IMR-90 (cell line): ENCODE data around the gene MYLK4. TPM values are rescaled to one million over a fixed set of nuclear protein-coding genes. Genes with fewer than 3 reads are reported as not detected.

Experiments
- ATAC-seq: fragments of 200-7000 bp; cut with Tn5 transposase; 2 replicates; pipeline ENCODE4 v1.9.1; 2020; ENCODE audit warnings: low read depth, mild to moderate bottlenecking, moderate library complexity
- BruUV-seq: library from RNA; stranded (reverse); fragments of 400-500 nt; replicated peaks from 2 replicates; lab custom pipeline; 2021; lab: Mats Ljungman, UMichigan
- CTCF ChIA-PET: fragments of 300-600 bp; formaldehyde crosslinking; extraction: SDS; loops from one replicate; lab custom pipeline; 2021; ENCODE audit warnings: antibody characterized with exemption; lab: Yijun Ruan, JAX
- POLR2A ChIA-PET: fragments of 300-600 bp; sonication (Branson Sonifier 250); formaldehyde crosslinking; loops from one replicate; lab custom pipeline; 2022; ENCODE audit warnings: antibody characterized with exemption; ENCODE audit not compliant: unreplicated experiment; lab: Charles Lee
- DNase-seq: peaks from one replicate; pipeline ENCODE4 v3.0.0; 2013
- H2AFZ ChIP-seq: replicated peaks from 2 replicates; pipeline ENCODE3; 2013; ENCODE audit warnings: low read length, mild to moderate bottlenecking; ENCODE audit not compliant: poor library complexity
- H2AK5ac ChIP-seq: 2 replicates; pipeline ENCODE4 v1.6.1; 2013; ENCODE audit warnings: low read depth, low read length, inconsistent platforms
- H2AK9ac ChIP-seq: replicated peaks from 2 replicates; pipeline ENCODE3; 2013; ENCODE audit warnings: mild to moderate bottlenecking, low read depth, low read length, moderate library complexity; ENCODE audit not compliant: poor library complexity
- H2BK120ac ChIP-seq: 2 replicates; pipeline ENCODE4 v1.6.1; 2013; ENCODE audit warnings: low read depth, low read length, inconsistent platforms
- H2BK15ac ChIP-seq: 3 replicates; pipeline ENCODE4 v1.6.1; 2013; ENCODE audit warnings: low read depth, low read length, inconsistent platforms
- H2BK20ac ChIP-seq: 2 replicates; pipeline ENCODE4 v1.6.1; 2013; ENCODE audit warnings: low read depth, mild to moderate bottlenecking, inconsistent platforms, low read length, moderate library complexity
- H2BK5ac ChIP-seq: 2 replicates; pipeline ENCODE4 v1.6.1; 2013; ENCODE audit warnings: mild to moderate bottlenecking, low read depth, low read length, inconsistent platforms; ENCODE audit not compliant: poor library complexity, severe bottlenecking
- H3K14ac ChIP-seq: replicated peaks from 2 replicates; pipeline ENCODE4 v1.6.1; 2013; ENCODE audit warnings: low read depth, low read length, inconsistent platforms
- H3K18ac ChIP-seq: 2 replicates; pipeline ENCODE4 v1.6.1; 2013; ENCODE audit warnings: low read depth, low read length, control low read depth
- H3K23ac ChIP-seq: 2 replicates; pipeline ENCODE4 v1.6.1; 2013; ENCODE audit warnings: low read depth, low read length, inconsistent platforms
- H3K27ac ChIP-seq: 2 replicates; pipeline ENCODE4 v1.5.1; 2013; ENCODE audit warnings: mild to moderate bottlenecking, control low read depth, low read length; ENCODE audit not compliant: insufficient read depth
- H3K27me3 ChIP-seq: 2 replicates; pipeline ENCODE4 v1.6.1; 2013; ENCODE audit warnings: low read length; ENCODE audit not compliant: control insufficient read depth, insufficient read depth
- H3K36me3 ChIP-seq: 2 replicates; pipeline ENCODE4 v1.6.1; 2013; ENCODE audit warnings: low read length, mixed read lengths; ENCODE audit not compliant: control insufficient read depth, insufficient read depth
- H3K4ac ChIP-seq: 2 replicates; pipeline ENCODE4 v1.6.1; 2013; ENCODE audit warnings: low read depth, low read length, inconsistent platforms
- H3K4me1 ChIP-seq: 2 replicates; pipeline ENCODE4 v1.6.1; 2013; ENCODE audit warnings: low read length, mixed read lengths; ENCODE audit not compliant: control insufficient read depth, insufficient read depth
- H3K4me2 ChIP-seq: 2 replicates; pipeline ENCODE4 v1.6.1; 2013; ENCODE audit warnings: low read depth, mild to moderate bottlenecking, control low read depth, low read length, moderate library complexity
- H3K4me3 ChIP-seq: 2 replicates; pipeline ENCODE4 v1.5.1; 2013; ENCODE audit warnings: low read depth, mild to moderate bottlenecking, control low read depth, low read length, moderate library complexity; ENCODE audit not compliant: insufficient read depth
- H3K56ac ChIP-seq: 2 replicates; pipeline ENCODE4 v1.6.1; 2013; ENCODE audit warnings: low read length, inconsistent platforms; ENCODE audit not compliant: insufficient read depth; ENCODE audit errors: extremely low read depth
- H3K79me1 ChIP-seq, 2 experiments: 2 replicates each; pipeline ENCODE4 v1.6.1; 2013; ENCODE audit warnings: low read length in 2 of 2, inconsistent platforms in 1 of 2, low read depth in 1 of 2
- H3K9ac ChIP-seq: 2 replicates; pipeline ENCODE4 v1.6.1; 2013; ENCODE audit warnings: low read depth, low read length, control low read depth
- H3K9me1 ChIP-seq: 2 replicates; pipeline ENCODE4 v1.6.1; 2013; ENCODE audit warnings: low read length, inconsistent platforms; ENCODE audit not compliant: insufficient read depth
- H3K9me3 ChIP-seq: 2 replicates; pipeline ENCODE4 v1.6.1; 2013; ENCODE audit warnings: low read length; ENCODE audit not compliant: control insufficient read depth, insufficient read depth
- H4K20me1 ChIP-seq: 2 replicates; pipeline ENCODE4 v1.6.1; 2013; ENCODE audit warnings: low read length, inconsistent platforms; ENCODE audit not compliant: insufficient read depth
- H4K5ac ChIP-seq: 2 replicates; pipeline ENCODE4 v1.6.1; 2013; ENCODE audit warnings: mild to moderate bottlenecking, low read depth, low read length, control low read depth
- H4K8ac ChIP-seq, 2 experiments: 2 replicates each; pipeline ENCODE4 v1.6.1; 2013; ENCODE audit warnings: low read depth in 2 of 2, low read length in 2 of 2, control low read depth in 1 of 2, inconsistent platforms in 1 of 2
- H4K91ac ChIP-seq: 2 replicates; pipeline ENCODE4 v1.6.1; 2013; ENCODE audit warnings: low read depth, low read length, inconsistent platforms; ENCODE audit not compliant: insufficient read depth
- CEBPB ChIP-seq: IDR thresholded peaks from 2 replicates; pipeline ENCODE4 v1.6.1; 2012; ENCODE audit warnings: low read depth, low read length, improper control_type of control experiment
- FOS ChIP-seq: fragments of 150-350 bp; IDR thresholded peaks from 2 replicates; pipeline ENCODE4 v1.6.1; 2016; ENCODE audit warnings: low read depth, low read length
- MAFK ChIP-seq: IDR thresholded peaks from 2 replicates; pipeline ENCODE4 v1.6.1; 2012; ENCODE audit warnings: low read depth, low read length, improper control_type of control experiment
- MAZ ChIP-seq: IDR thresholded peaks from 2 replicates; pipeline ENCODE4 v1.6.1; 2012; ENCODE audit warnings: low read depth, mild to moderate bottlenecking, low read length, improper control_type of control experiment, moderate library complexity, borderline replicate concordance
- MXI1 ChIP-seq: IDR thresholded peaks from 2 replicates; pipeline ENCODE4 v1.6.1; 2012; ENCODE audit warnings: low read depth, mild to moderate bottlenecking, low read length, moderate library complexity, borderline replicate concordance
- RCOR1 ChIP-seq: IDR thresholded peaks from 2 replicates; pipeline ENCODE4 v1.6.1; 2012; ENCODE audit warnings: mild to moderate bottlenecking, low read length, improper control_type of control experiment; ENCODE audit not compliant: insufficient replicate concordance
- USF2 ChIP-seq: fragments of 150-350 bp; IDR thresholded peaks from 2 replicates; pipeline ENCODE4 v1.6.1; 2017; ENCODE audit warnings: mild to moderate bottlenecking, antibody characterized with exemption, low read length, low read depth
- WGBS, 2 experiments: methylation state at CpG; one replicate each; pipeline versions ENCODE4 v1.1.5 to v1.1.7; 2013; ENCODE audit warnings: missing lambda C conversion rate in 2 of 2; ENCODE audit not compliant: insufficient read length in 1 of 2; ENCODE audit errors: extremely low coverage in 2 of 2; 5-methylcytosine and 5-hydroxymethylcytosine counted together
- dilution Hi-C: fragments of 300-500 bp; cut with HindIII; formaldehyde crosslinking; loops from one replicate; pipeline ENCODE4 v1.14.3; 2018; ENCODE audit warnings: low sequenced_read_pairs; ENCODE audit not compliant: unreplicated experiment
- in situ Hi-C: fragments of 300-500 bp; cut with MboI; formaldehyde crosslinking; loops from 3 replicates; pipeline ENCODE4 v1.14.3; 2019; ENCODE audit warnings: low sequenced_read_pairs, inconsistent platforms, mixed read lengths
- intact Hi-C: fragments of 100-400 bp; cut with micrococcal nuclease; formaldehyde crosslinking; loops from 2 replicates; pipeline ENCODE4 v1.10.0; 2022
- polyA plus RNA-seq, 3 experiments: library from polyadenylated mRNA; depleted of rRNA; stranded (reverse); fragments of >200 nt; gene quantifications; 2 replicates each; pipeline ENCODE4 v1.2.3, GENCODE V29; 2012; ENCODE audit warnings: low replicate concordance in 1 of 3
- total RNA-seq: library from RNA; depleted of rRNA; stranded (reverse); fragments of >200 nt; gene quantifications from 2 replicates; pipeline ENCODE4 v1.2.3, GENCODE V29; 2012
- TF ChIP-seq, protein P1 (sequence below): fragments of 150-350 bp; IDR thresholded peaks from 2 replicates; pipeline ENCODE4 v1.6.1; 2016; ENCODE audit warnings: low read depth, mild to moderate bottlenecking, low read length, moderate library complexity, borderline replicate concordance

The MYLK4 gene
- total and polyA plus RNA-seq, 2 of the 4 experiments (the other 2 are of a cell fraction) = under 0.01 to 0.07 TPM

- H2BK120ac ChIP-seq = no peak overlapping the region
- H3K18ac ChIP-seq = no peak overlapping the region
- no peak overlapping the region for H2BK5ac ChIP-seq
- no TSS peak for BruUV-seq
- ChIA-PET CTCF (no interaction called here), POLR2A (no interaction called here)
- no peaks in the 10 kb centered on the region for H3K27me3 ChIP-seq
- H3K9ac ChIP-seq = no peak overlapping the region
- no peak overlapping the region for H4K91ac ChIP-seq
- TF ChIP-seq MXI1 = no peak
- TF ChIP-seq CEBPB = no peak
- TF ChIP-seq RCOR1 = no peak
- TF ChIP-seq FOS = no peak
- no peak for TF ChIP-seq MAZ
- no peak for TF ChIP-seq MAFK
- no peak for TF ChIP-seq USF2
- TF ChIP-seq, protein P1, sequence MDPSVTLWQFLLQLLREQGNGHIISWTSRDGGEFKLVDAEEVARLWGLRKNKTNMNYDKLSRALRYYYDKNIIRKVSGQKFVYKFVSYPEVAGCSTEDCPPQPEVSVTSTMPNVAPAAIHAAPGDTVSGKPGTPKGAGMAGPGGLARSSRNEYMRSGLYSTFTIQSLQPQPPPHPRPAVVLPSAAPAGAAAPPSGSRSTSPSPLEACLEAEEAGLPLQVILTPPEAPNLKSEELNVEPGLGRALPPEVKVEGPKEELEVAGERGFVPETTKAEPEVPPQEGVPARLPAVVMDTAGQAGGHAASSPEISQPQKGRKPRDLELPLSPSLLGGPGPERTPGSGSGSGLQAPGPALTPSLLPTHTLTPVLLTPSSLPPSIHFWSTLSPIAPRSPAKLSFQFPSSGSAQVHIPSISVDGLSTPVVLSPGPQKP = no peak
- H2BK15ac ChIP-seq = no peak overlapping the region
- H3K23ac ChIP-seq = no peak overlapping the region
- no peak overlapping the region for H3K56ac ChIP-seq
- H4K8ac ChIP-seq = no peak overlapping the region
- no peak overlapping the region for H3K4me2 ChIP-seq
- no peaks in the 10 kb centered on the region; a peak in 1 of 4 replicates for H3K79me1 ChIP-seq
- no peak for ATAC-seq
- intact Hi-C loops (no loop called here), dilution Hi-C loops (no loop called here), in situ Hi-C loops (loop anchor here (10.0 kb wide), 1 partner anchor 1158 kb away; no protein-coding TSS in a partner anchor)
- H2AK5ac ChIP-seq = no peak overlapping the region
- H2AFZ ChIP-seq = no peak overlapping the region
- no peaks in the 10 kb centered on the region for H3K9me3 ChIP-seq
- no peak overlapping the region for H3K4me3 ChIP-seq
- no peak overlapping the region for H4K5ac ChIP-seq
- H2AK9ac ChIP-seq = no peak overlapping the region
- H3K9me1 ChIP-seq = no peaks in the 10 kb centered on the region; the same call in 1 of the 2 replicates
- no peak overlapping the region for H3K27ac ChIP-seq
- no peak overlapping the region for H3K14ac ChIP-seq
- H3K36me3 ChIP-seq = no peaks in the 10 kb centered on the region
- H3K4ac ChIP-seq = no peak overlapping the region
- DNase-seq = no peak
- no peaks in the 10 kb centered on the region; the same call in 1 of the 2 replicates for H4K20me1 ChIP-seq
- H3K4me1 ChIP-seq = peaks cover 7% of the 10 kb centered on the region
- 78% methylated on average over 4 of the region's 7 CpGs; no CpG with 5 or more reads in 1 of the 2 experiments for WGBS, 2 experiments
- H2BK20ac ChIP-seq = no peak overlapping the region
These were observed 2.4 kb upstream of the MYLK4 start for GRCh38 chr6:2753110-2753489.
